RWPE2 (cell line): ENCODE data around the gene CRACDL.

Experiments
- ATAC-seq: fragments of 200-7000 bp; cut with Tn5 transposase; 3 replicates; pipeline ENCODE4 v1.9.1; 2021; ENCODE audit warnings: low read depth
- DNase-seq: peaks from one replicate; pipeline ENCODE4 v3.0.0-alpha.2; 2020; ENCODE audit warnings: low spot score
- H3K27ac ChIP-seq: fragments of 450-650 bp; 2 replicates; pipeline ENCODE4 v1.5.1; 2017; ENCODE audit warnings: mild to moderate bottlenecking; ENCODE audit not compliant: poor library complexity, severe bottlenecking
- H3K27me3 ChIP-seq: fragments of 250-450 bp; sonication (Bioruptor Pico); 2 replicates; pipeline ENCODE4 v1.5.1; 2021; ENCODE audit warnings: mild to moderate bottlenecking, moderate library complexity; ENCODE audit not compliant: insufficient read depth, poor library complexity, severe bottlenecking
- H3K36me3 ChIP-seq: fragments of 250-450 bp; sonication (Bioruptor Pico); 2 replicates; pipeline ENCODE4 v1.5.1; 2020; ENCODE audit warnings: low read depth, mild to moderate bottlenecking, moderate library complexity
- H3K4me1 ChIP-seq: fragments of 250-450 bp; sonication (Bioruptor Pico); 2 replicates; pipeline ENCODE4 v1.5.1; 2021; ENCODE audit warnings: mild to moderate bottlenecking, moderate library complexity; ENCODE audit not compliant: insufficient read depth, poor library complexity, severe bottlenecking
- H3K4me3 ChIP-seq: fragments of 250-450 bp; sonication (Bioruptor Pico); 2 replicates; pipeline ENCODE4 v1.5.1; 2021; ENCODE audit warnings: mild to moderate bottlenecking, moderate library complexity; ENCODE audit not compliant: severe bottlenecking
- H3K9me3 ChIP-seq: fragments of 250-450 bp; sonication (Bioruptor Pico); 2 replicates; pipeline ENCODE4 v1.5.1; 2021; ENCODE audit warnings: mild to moderate bottlenecking, moderate library complexity; ENCODE audit not compliant: severe bottlenecking
- TF ChIP-seq, protein P1 (sequence below): fragments of 450-650 bp; IDR thresholded peaks from one replicate; pipeline ENCODE4 v1.5.1; 2017; ENCODE audit warnings: mild to moderate bottlenecking, moderate library complexity; ENCODE audit not compliant: poor library complexity, severe bottlenecking

The CRACDL gene

DNA sequence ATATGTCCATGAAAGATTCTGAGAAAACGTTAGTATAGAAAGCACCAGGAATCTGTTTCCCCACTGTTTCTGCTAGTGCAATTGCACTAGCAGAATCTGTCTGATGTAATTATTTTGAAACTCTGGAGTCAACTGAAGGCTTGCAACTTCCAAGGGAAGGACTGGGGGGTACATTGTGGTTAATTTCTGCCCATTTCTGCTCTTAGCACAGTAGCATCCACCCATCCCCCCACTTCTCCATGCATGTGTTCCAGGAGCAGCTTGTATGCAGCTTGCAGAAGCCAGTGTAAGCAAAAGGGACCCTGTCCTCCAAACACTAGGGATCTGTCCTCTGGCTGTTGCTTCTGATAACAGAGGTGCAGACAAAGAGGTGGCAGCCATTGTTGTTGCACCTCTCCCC lies 74.4 kb downstream of the CRACDL start:
- H3K27ac ChIP-seq = no peak overlapping the region
- DNase-seq (no peak), ATAC-seq (no peak)
- no peak overlapping the region for H3K4me3 ChIP-seq
- peaks cover 18% of the 10 kb centered on the region for H3K9me3 ChIP-seq
- H3K36me3 ChIP-seq = no peaks in the 10 kb centered on the region
- no peaks in the 10 kb centered on the region for H3K27me3 ChIP-seq
- TF ChIP-seq, protein P1, sequence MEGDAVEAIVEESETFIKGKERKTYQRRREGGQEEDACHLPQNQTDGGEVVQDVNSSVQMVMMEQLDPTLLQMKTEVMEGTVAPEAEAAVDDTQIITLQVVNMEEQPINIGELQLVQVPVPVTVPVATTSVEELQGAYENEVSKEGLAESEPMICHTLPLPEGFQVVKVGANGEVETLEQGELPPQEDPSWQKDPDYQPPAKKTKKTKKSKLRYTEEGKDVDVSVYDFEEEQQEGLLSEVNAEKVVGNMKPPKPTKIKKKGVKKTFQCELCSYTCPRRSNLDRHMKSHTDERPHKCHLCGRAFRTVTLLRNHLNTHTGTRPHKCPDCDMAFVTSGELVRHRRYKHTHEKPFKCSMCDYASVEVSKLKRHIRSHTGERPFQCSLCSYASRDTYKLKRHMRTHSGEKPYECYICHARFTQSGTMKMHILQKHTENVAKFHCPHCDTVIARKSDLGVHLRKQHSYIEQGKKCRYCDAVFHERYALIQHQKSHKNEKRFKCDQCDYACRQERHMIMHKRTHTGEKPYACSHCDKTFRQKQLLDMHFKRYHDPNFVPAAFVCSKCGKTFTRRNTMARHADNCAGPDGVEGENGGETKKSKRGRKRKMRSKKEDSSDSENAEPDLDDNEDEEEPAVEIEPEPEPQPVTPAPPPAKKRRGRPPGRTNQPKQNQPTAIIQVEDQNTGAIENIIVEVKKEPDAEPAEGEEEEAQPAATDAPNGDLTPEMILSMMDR = no peak
- H3K4me1 ChIP-seq = peaks cover 18% of the 10 kb centered on the region

DNA sequence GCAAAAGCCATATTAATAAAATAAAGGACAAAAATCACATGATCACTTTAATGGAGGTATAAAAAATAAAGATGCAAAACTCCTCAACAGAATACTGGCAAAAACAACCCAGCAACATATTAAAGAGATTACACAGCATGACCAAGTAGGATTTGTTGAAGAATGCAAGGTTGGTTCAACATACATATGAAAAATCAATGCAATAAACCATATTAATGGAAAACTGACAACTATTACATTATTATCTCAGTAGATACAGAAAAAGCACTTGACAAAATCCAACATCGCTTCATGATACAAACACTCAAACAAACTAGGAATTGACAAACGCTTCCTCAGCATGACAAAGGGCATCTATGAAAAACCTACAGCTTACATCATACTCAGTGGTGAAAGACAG lies 76.7 kb downstream of the CRACDL start:
- Histone ChIP-seq H3K4me1 (no peaks in the 10 kb centered on the region), H3K27ac (no peak overlapping the region), H3K4me3 (no peak overlapping the region), H3K36me3 (no peaks in the 10 kb centered on the region), H3K27me3 (no peaks in the 10 kb centered on the region), H3K9me3 (peaks cover 18% of the 10 kb centered on the region)
- TF ChIP-seq, protein P1 = no peak
- ATAC-seq (no peak), DNase-seq (no peak)

DNA sequence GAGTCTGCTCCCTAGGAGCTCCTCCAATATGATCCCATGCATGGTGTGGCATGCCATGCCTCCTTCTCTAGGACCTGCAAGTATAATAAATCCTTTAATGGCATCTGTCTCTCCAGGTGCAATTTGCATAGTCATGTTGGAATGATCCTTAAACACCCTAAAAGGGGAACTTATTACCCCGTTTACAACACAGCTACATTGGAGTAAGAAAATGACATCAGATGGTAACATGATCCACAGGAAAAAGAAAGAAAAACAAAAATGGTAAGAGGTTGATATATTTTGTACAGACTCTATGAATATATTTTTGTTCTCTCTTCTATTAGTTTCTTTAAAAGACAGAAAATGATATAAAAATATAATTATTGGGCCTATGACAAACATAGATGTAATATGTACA lies 79.0 kb downstream of the CRACDL start:
- no peaks in the 10 kb centered on the region for H3K27me3 ChIP-seq
- H3K4me3 ChIP-seq = no peak overlapping the region
- no peak for ATAC-seq
- H3K9me3 ChIP-seq = peaks cover 13% of the 10 kb centered on the region
- no peaks in the 10 kb centered on the region for H3K4me1 ChIP-seq
- TF ChIP-seq, protein P1 = no peak
- no peak overlapping the region for H3K27ac ChIP-seq
- no peaks in the 10 kb centered on the region for H3K36me3 ChIP-seq
- DNase-seq = no peak

DNA sequence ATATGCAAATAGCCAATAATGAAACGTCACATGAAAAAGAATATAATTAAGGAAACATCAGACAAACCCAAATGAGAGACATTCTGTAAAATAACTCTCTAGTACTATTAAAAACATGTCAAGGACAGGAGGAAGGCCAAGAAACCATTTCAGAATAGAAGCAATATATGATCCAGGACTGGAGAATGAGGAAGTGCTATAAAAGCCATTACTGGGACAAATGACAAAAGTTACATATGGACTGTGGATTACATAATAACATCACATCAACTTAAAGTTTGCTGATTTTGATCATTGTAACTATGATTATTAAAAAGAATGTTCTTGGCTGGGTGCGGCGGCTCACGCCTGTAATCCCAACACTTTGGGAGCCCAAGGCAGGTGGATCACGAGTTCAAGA lies 81.3 kb downstream of the CRACDL start:
- no peak overlapping the region for H3K4me3 ChIP-seq
- H3K27me3 ChIP-seq = no peaks in the 10 kb centered on the region
- no peaks in the 10 kb centered on the region for H3K36me3 ChIP-seq
- no peak for ATAC-seq
- TF ChIP-seq, protein P1 = no peak
- DNase-seq = no peak
- no peak overlapping the region for H3K27ac ChIP-seq
- peaks cover 10% of the 10 kb centered on the region for H3K9me3 ChIP-seq
- H3K4me1 ChIP-seq = no peaks in the 10 kb centered on the region

DNA sequence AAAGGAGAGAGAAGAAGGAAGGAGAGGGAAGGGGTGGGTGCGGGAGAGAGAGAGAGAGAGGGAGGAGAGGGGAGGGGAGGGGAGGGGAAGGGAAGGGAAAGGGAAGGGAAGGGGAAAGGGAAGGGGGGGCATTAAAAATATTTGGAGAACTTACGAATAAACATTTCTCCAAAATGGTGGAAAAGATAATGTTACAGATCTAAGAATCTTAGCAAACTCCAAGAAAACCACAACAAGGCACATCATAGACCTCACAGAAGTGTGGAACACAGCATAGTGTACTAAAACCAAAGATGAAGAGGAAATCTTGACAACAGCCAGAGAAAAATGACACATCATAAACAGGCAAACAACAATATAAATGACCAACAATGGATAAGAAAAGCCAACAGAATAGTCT lies 83.1 kb downstream of the CRACDL start:
- peaks cover 2% of the 10 kb centered on the region for H3K9me3 ChIP-seq
- no peaks in the 10 kb centered on the region for H3K27me3 ChIP-seq
- ATAC-seq (no peak), DNase-seq (no peak)
- H3K36me3 ChIP-seq = no peaks in the 10 kb centered on the region
- no peaks in the 10 kb centered on the region for H3K4me1 ChIP-seq
- H3K4me3 ChIP-seq = no peak overlapping the region
- TF ChIP-seq, protein P1 = no peak
- no peak overlapping the region for H3K27ac ChIP-seq
